ENCODE measurements around the gene ARHGAP22.

The ARHGAP22 gene

GRCh38 chr10:48529331-48529730 is 75.5 kb downstream of the ARHGAP22 start:
- no peak overlapping the region for H3K27ac ChIP-seq (ENCODE audit: low read length)
- no peak overlapping the region for H3K9ac ChIP-seq (ENCODE audit: low read length)
- H3K36me3 ChIP-seq (replicated peaks; ENCODE audit: insufficient read depth, low read length), result no peaks in the 10 kb centered on the region
- H3K4me2 ChIP-seq (ENCODE audit: low read depth, low read length), result no peak overlapping the region
- H3K4me3 ChIP-seq (ENCODE audit: low read length), result no peak overlapping the region
- no peak for DNase-seq
- H3K9me2 ChIP-seq (replicated peaks; ENCODE audit: insufficient read depth, low read length), result no peaks in the 10 kb centered on the region
- H3F3A ChIP-seq (ENCODE audit: insufficient read depth, low read length), result no peaks in the 10 kb centered on the region
- H3K4me1 ChIP-seq (ENCODE audit: low read length), result no peaks in the 10 kb centered on the region
- no peaks in the 10 kb centered on the region for H4K20me1 ChIP-seq (ENCODE audit: insufficient read depth, low read length)
- H3K9me3 ChIP-seq (replicated peaks; ENCODE audit: insufficient read depth, low read length), result no peaks in the 10 kb centered on the region
- H3K27me3 ChIP-seq (replicated peaks; ENCODE audit: insufficient read depth, low read length), result no peaks in the 10 kb centered on the region
- no peak for TF ChIP-seq CTCF (IDR thresholded peaks at IDR 0.05; ENCODE audit: low read length)
- no peak for TF ChIP-seq EZH2 (optimal IDR thresholded peaks at IDR 0.05; ENCODE audit: low read depth, low read length)
- no peak for TF ChIP-seq EZH2phosphoT487 (IDR thresholded peaks at IDR 0.05; ENCODE audit: low read length)
- no peak overlapping the region for H2AFZ ChIP-seq (ENCODE audit: low read length)
- H3K79me2 ChIP-seq (ENCODE audit: low read length), result no peaks in the 10 kb centered on the region

- no peak for TF ChIP-seq EZH2phosphoT487 (IDR thresholded peaks at IDR 0.05; ENCODE audit: low read length)
- TF ChIP-seq EZH2 (optimal IDR thresholded peaks at IDR 0.05; ENCODE audit: low read depth, low read length), result no peak
- TF ChIP-seq CTCF (IDR thresholded peaks at IDR 0.05; ENCODE audit: low read length), result no peak
- no peak overlapping the region for H2AFZ ChIP-seq (ENCODE audit: low read length)
- no peak overlapping the region for H3K4me3 ChIP-seq (ENCODE audit: low read length)
- no peaks in the 10 kb centered on the region for H3K36me3 ChIP-seq (replicated peaks; ENCODE audit: insufficient read depth, low read length)
- no peaks in the 10 kb centered on the region for H3K9me2 ChIP-seq (replicated peaks; ENCODE audit: insufficient read depth, low read length)
- no peaks in the 10 kb centered on the region for H3K27me3 ChIP-seq (replicated peaks; ENCODE audit: insufficient read depth, low read length)
- no peaks in the 10 kb centered on the region for H3F3A ChIP-seq (ENCODE audit: insufficient read depth, low read length)
- H4K20me1 ChIP-seq (ENCODE audit: insufficient read depth, low read length), result no peaks in the 10 kb centered on the region
- no peak overlapping the region for H3K9ac ChIP-seq (ENCODE audit: low read length)
- no peak for DNase-seq
- no peak overlapping the region for H3K27ac ChIP-seq (ENCODE audit: low read length)
- H3K4me2 ChIP-seq (ENCODE audit: low read depth, low read length), result no peak overlapping the region
- H3K4me1 ChIP-seq (ENCODE audit: low read length), result no peaks in the 10 kb centered on the region
- no peaks in the 10 kb centered on the region for H3K9me3 ChIP-seq (replicated peaks; ENCODE audit: insufficient read depth, low read length)
- no peaks in the 10 kb centered on the region for H3K79me2 ChIP-seq (ENCODE audit: low read length)
Measured at GRCh38 chr10:48527756-48528155, 77.1 kb downstream of the ARHGAP22 start.

GRCh38 chr10:48526846-48527505 is 77.9 kb downstream of the ARHGAP22 start:
- DNase-seq, result no peak
- Histone ChIP-seq H2AFZ (ENCODE audit: low read length) (no peak overlapping the region), H4K20me1 (ENCODE audit: insufficient read depth, low read length) (no peaks in the 10 kb centered on the region), H3F3A (ENCODE audit: insufficient read depth, low read length) (no peaks in the 10 kb centered on the region), H3K9ac (ENCODE audit: low read length) (no peak overlapping the region), H3K9me2 (replicated peaks; ENCODE audit: insufficient read depth, low read length) (no peaks in the 10 kb centered on the region), H3K4me2 (ENCODE audit: low read depth, low read length) (no peak overlapping the region), H3K4me3 (ENCODE audit: low read length) (no peak overlapping the region), H3K79me2 (ENCODE audit: low read length) (no peaks in the 10 kb centered on the region), H3K27me3 (replicated peaks; ENCODE audit: insufficient read depth, low read length) (no peaks in the 10 kb centered on the region), H3K36me3 (replicated peaks; ENCODE audit: insufficient read depth, low read length) (no peaks in the 10 kb centered on the region), H3K9me3 (replicated peaks; ENCODE audit: insufficient read depth, low read length) (no peaks in the 10 kb centered on the region), H3K4me1 (ENCODE audit: low read length) (no peaks in the 10 kb centered on the region), H3K27ac (ENCODE audit: low read length) (no peak overlapping the region)
- TF ChIP-seq CTCF (IDR thresholded peaks at IDR 0.05; ENCODE audit: low read length) (no peak), EZH2phosphoT487 (IDR thresholded peaks at IDR 0.05; ENCODE audit: low read length) (no peak), EZH2 (optimal IDR thresholded peaks at IDR 0.05; ENCODE audit: low read depth, low read length) (no peak)

Measured in MM.1S (cell line).